GM19452 (cell line): Measurements from ENCODE around the gene CBX4.

Experiments
- ATAC-seq: cut with Tn5 transposase; IDR thresholded peaks from one replicate; pipeline ENCODE4 v1.9.1; 2021; ENCODE audit not compliant: unreplicated experiment

The CBX4 gene

GRCh38 chr17:79831265-79832217 is 7.7 kb downstream of the CBX4 start:
- ATAC-seq = no peak

- no peak for ATAC-seq
Observed at GRCh38 chr17:79830763-79831264, 8.4 kb downstream of the CBX4 start.

GRCh38 chr17:79830303-79830702 is 8.9 kb downstream of the CBX4 start:
- no peak for ATAC-seq

GRCh38 chr17:79829457-79829856 is 9.8 kb downstream of the CBX4 start:
- no peak for ATAC-seq

DNA sequence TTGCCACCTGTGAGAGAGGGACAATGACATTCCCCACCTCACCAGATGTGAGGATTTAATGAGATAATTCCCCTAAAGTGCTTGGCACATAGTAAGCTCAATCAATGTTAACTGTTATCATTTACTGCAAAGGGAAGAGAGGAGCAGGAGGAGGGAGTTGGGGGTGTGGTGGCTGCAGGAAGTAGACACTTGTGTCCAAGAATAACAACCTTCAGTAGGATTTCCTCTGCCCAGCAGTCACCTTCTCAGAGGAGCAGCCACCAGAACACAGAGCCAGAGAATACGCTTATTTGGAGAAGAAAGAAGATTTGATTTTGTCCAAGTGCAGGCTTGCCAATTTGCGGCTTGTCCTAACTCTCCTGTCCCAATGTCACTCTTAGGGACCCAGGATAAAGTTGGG is 10.2 kb downstream of the CBX4 start:
- no peak for ATAC-seq

DNA sequence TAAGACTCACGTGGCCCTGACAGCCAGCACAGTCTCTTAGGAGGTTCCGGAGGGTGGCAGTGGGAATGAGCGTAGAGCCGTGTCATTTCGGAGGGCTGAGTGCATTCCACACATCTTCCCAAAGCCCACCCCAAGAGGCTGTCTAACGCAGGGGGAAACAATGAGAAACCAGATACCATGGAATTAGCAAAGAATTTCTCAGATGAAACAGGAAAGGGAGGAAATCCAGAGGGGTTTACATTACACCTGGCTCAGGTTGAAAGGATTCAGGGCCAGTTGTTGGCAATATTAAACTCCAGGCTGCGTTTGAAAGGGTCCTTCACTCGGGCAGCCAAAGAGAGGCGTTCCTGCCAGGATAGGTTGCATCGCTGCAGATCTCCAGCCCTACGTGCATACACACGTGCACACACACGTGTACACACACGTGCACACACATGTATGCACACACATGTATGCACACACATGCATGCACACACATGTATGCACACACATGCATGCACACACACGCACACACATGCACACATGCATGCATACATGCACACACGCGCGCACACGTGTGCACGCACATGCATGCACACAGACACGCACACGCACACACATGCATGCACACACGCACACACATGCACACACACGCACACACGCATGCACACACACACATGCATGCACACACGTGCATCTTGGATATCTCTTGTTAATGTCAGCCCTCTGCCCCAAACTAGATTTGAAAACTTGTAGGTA is 12.2 kb downstream of the CBX4 start:
- ATAC-seq = no peak

DNA sequence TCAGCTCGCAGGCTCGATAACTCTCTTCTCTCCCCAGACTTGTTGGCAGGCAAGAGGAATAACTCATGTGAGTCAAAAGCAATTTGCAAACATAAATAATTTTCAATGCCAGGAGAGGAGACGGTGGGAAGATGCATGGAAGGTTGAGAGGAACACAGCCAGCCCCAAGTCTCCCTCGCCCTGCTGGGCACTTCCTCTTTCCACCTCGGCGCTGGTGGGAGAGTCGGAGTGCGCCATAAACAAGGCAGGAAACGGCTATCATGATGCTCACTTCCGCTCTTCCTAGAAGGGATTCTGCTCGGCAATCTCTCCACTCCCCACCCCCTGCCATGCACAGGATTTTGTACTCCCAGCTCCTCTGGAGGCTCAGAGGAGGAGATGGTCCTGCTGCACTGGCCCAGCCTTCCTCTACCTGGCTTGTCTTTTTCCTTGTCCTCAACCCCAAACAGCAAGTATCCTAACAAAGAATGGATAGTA is 13.0 kb downstream of the CBX4 start:
- ATAC-seq = no peak

GRCh38 chr17:79825580-79825921 is 13.7 kb downstream of the CBX4 start:
- no peak for ATAC-seq

DNA sequence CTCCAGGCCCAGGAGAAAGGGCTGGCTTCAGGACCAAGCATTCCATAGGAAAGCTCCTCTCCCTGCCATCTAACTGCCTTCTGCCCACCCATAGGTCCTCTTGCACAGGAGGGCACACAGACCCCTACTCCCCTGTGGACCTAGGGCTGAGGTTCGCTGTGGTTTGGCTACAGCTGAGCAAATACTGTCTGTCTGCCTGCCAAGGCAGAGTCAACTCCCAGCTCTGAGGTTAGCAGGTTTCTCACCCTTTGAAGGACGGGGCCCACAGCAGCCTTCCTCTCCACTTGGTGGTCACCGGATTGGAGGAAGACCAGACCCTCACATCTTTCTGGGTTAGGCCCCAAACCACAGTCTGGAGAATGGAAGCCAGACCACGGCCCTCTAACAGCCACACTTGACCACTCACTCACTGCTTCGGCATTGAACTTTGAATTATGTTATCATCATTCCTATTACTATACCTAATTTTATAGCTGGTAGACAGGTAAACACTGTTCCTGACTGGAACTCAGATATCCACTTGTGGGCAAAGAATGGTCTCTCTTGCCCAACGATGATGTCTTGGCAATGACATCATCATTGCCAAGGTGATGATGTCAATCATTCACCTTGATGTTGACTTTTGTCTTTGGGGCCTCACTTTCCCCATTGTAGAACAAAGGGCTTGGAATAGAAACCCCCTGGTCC is 14.2 kb downstream of the CBX4 start:
- no peak for ATAC-seq

- no peak for ATAC-seq
Observed at GRCh38 chr17:79824234-79824633, 15.0 kb downstream of the CBX4 start.

DNA sequence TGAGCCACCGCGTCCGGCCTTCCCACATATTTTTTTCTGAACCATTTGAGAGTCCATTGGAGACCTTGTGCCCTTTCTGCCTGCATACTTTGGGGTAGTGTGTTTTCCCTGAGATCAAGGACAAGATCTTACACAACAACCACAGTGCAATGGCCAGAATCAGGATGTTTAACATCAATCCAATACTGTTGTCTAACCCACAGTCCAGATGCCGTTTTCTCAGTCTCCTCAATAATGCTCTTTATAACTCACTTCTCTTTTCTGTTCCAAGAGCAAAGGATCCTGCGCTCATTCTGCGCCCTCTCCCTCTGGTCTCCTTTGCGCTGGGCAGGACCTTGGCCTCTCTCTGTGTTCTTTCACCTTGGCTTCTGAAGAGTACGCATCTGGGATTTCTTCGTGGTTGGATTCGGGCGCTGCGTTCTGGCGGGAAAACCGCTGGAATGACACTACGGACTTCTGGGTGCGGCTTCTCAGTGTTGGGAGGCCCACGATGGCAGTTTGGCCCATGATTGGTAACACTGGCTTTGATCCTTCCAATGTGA is 16.6 kb downstream of the CBX4 start:
- ATAC-seq = no peak

DNA sequence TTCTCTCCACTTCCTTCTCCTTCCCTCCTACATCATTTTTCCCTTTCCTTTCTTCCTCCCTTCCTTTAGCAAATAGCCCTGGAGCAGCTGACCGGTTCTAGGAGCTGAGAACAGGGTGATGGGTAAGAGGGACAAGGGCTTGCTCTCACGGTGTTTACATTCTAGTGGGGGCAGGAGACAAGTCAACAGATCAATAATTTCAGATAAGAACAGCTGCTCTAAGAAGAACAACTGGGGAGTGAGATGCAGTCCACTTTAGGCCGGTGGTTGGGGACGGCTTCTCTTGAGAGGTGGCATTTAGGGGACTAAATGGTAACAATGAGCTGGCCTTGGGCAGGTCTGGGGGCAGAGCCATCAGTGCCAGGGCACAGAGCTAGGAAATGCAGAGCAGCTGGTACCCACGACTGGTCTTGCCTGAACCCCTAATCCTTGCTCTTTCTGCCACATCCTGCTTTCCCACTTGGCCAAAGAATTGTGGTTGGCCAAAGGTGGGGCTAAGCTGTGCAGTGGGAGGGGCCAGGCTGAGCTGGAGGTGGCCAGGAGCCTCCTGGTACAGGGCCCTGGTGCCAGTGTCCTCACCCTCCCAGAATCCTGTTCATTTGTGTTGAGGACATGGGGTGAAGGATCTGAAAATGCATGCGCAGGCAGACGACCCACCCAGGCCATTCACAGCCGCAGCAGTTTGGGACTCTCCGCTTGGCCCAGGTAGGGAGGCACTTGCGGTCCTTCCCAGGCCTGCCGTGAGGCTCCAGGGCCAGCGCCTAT is 17.7 kb downstream of the CBX4 start:
- no peak for ATAC-seq

DNA sequence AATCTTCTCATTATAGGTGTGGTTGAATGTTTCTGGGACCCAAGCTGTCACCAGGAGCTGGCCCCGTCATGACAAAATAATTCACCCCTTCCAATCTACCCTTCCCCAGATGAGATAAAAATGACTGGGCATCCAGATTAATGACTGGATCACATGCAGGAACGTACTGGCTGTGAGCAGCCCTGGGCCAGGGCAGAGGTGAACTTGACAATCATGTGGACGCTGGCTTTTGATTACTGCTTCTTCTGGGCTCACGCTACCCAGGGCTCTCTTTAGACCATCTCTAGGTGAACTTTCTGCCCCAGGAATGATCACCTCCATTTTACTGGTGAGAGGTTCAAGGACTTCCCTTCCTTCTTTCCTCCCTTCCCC is 18.3 kb downstream of the CBX4 start:
- no peak for ATAC-seq

DNA sequence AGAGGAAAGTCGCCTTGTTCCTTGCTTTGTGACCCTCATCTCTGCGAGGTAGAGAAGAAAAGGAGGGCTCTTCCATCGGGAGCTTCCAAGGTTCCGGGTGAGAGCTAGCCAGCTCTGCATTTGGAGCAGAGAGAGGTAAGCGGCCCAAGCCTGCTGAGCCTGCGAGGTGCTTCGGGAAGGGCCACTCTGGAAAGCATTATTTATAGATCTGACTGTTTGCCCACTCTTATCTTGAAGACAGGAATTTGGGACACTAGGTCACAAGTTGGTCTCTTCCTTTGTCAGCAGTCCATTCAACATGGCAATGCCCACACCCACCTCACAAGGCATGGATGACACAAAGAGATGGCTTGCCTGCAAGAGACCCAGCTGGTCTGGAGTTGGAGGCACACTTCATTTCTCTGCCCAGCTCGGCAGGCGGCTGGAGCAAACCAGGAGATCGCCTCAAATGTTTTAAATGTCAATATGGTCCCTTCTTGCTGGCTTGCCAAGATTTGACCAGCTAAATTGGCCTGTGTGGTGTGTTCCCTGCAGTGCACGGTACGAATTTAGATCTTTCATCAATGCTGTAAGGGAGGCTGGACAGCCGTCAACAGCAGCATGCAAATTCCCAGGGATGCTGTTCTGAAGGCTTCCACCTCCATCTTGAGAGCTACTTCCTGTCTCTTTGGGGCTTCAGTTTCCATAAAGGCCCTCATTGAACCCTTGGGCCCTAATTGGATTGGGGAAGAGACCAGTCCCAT is 19.5 kb downstream of the CBX4 start:
- ATAC-seq = no peak

DNA sequence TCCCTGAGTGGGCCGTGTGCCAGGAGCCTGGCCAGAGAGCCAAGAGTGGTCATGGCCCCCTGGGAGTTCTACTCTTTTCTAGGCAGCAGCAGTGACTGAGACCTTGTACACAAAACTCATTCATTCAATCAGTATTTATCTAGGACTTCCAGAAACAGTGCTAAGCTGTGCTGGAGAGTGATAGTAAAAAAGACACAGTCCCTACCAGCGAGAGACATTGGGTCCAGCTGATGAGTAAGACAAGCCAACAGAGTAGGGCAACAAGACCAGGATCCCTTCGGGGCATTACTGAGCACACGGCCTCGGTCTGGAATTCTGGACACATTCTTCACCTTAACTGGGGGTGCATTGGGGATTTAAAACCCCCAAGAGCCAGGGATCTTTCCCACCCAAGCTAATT is 20.2 kb downstream of the CBX4 start:
- ATAC-seq = no peak

DNA sequence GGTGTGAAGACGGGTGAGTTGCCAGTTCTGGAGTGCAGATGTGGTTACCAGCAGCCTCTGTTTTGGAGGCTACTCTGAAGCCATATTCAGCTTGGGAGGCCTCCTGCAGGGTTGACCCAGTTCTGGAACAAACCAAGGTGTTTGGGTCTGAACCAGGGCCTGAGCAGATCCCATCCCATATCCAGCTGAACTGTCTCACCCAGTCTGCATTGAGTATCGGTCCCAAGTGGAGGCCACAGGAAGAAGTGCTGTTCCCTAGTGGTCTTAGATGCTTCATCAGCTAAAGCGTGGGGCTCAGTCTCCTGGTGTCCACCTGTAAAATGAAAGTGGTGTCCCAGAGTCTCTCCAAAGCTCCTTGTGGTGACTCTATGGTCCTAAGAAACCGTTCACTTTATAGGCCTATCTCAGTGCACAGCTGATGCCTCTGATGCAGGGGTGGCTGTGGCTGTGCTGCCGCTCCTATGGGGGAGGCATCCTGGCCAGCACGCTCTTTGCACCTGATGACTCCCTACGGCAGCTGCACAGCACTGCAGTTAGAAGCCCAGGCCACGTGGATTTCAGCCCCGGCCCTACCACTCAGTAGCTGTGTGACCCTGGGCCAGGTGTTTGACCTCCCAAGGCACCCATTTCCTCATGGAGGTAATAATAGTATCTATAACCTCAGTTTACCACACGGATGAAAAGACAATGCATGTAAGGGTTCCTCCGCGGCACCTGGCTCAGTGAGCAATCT is 21.0 kb downstream of the CBX4 start:
- ATAC-seq = no peak

DNA sequence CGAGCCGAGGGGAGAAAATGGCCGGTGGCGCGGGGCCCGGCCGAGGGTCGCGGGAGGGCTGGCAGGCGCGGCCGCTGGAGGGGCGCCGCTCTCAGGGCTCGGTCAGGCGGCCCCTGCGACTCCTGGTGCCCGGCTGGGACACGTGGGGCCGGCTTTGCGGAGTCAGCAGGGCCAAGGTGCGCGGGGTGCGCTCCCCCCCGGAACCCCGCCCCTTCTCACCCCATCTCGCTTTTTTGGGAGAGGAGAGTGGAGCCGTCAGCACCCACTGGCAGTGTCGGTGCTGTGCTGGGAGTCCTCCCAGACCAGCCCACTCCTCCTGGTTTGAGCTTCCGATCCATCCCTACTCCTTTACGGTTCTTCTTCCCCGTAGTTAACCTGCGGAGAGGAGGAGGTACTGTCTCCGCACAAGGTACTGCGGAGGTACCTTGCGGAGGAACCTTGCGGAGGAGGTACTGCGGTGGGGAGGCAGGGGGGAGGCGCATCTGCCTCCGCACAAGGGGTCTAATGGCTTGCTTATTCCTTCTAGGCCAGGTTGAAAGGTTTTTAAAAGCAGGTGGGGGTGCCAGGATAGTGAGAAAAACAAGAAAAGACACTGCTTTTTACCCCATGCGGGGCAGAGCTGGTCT is 23.3 kb downstream of the CBX4 start:
- no peak for ATAC-seq

DNA sequence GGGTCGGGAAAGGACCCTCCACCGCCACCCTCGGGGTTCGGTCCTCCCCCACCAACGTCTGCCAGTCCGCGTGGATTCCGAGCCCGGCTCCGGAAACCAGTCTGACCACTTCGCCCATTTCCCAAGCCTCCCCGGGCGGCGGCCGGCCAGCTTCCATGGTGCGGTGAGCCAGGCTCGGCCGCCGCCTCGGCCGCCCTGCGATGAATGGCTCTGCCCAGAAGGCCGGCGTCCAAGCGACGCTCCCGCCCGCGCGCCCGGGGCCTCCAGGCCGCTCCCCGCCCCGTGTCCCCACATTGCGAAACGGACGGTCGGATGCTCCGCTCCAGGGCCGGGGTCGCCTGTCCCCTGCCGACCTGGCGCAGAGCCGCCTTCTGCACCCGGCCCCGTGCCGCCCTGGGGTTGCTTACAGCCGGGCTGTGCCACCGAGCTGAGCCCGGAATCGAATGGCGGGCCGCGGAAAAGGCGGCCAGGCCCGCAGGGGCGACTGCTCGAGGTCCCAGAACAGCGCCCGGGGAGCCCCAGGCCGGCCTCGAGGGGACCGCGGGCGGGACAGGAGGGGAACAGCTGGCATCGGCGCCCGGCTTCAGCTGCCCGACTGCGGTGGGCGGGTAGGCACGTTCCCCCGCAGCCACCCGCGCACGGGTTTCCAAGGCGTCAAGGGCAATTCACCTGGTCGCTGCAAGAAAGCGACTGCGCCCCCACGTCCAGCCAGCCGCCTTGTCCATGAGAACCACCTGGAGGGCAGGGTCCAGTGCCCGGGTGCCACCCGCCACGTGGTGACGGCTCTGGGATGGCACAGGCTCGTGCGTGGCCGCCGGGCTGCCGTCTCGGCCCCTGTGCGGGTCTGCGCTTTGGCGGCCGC is 24.0 kb downstream of the CBX4 start:
- ATAC-seq = no peak
